Tongue (tissue), 2 donors: ENCODE results near the gene EMILIN3. TPM values are rescaled to one million over a fixed set of nuclear protein-coding genes. Genes with fewer than 3 reads are reported as not detected.
A peak's percentile ranks its signal among the peaks of the same experiment; 100 is the strongest.
"Not testable (repeated sequence)": the region's sequence is repeated elsewhere in the genome, so short reads cannot be mapped to it uniquely, and the experiment has no call there.

Source experiments
- DNase-seq: peaks from one replicate; pipeline ENCODE4 v3.0.0-alpha.2; 2015
- total RNA-seq: library from RNA; depleted of rRNA; stranded (reverse); fragments of >200 nt; gene quantifications from one replicate; pipeline ENCODE4 v1.2.3, GENCODE V29; 2014

EMILIN3 gene
- total RNA-seq, 1 donor from 2014 or later = 68.9 TPM

- DNase-seq = peak; percentile 81
Observed at GRCh38 chr20:41316602-41317545, 49.7 kb downstream of the EMILIN3 start.

- DNase-seq = no peak
Observed at GRCh38 chr20:41316051-41316450, 50.6 kb downstream of the EMILIN3 start.

GRCh38 chr20:41314386-41314785 is 52.2 kb downstream of the EMILIN3 start:
- DNase-seq = no peak

DNA sequence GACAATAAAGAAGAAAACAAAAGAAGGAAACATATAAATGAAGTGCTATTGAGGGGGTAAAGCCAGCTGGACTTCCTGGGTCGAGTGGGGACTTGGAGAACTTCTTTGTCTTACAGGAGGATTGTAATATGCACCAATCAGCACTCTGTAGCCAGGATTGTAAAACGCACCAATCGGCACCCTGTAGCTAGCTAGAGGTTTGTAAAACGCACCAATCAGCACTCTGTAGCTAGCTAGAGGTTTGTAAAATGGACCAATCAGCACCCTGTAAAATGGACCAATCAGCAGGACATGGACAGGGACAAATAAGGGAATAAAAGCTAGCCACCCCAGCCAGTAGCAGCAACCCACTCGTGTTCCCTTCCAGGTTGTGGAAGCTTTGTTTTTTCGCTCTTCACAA is 54.6 kb downstream of the EMILIN3 start:
- DNase-seq = not testable (repeated sequence)

Other genes with a start within 250 kb of the EMILIN3 start
- gene PLCG1, start 229.3 kb downstream of the EMILIN3 start, total RNA-seq = 104 TPM
- gene ZHX3, start 49.1 kb downstream of the EMILIN3 start, total RNA-seq = 18.1 TPM
- gene LPIN3, start 26.0 kb downstream of the EMILIN3 start, total RNA-seq = 11.0 TPM